DND-41 (cell line): ENCODE results near the gene TSC22D2.

ENCODE experiments used
- ATAC-seq: fragments of 200-7000 bp; cut with Tn5 transposase; 3 replicates; pipeline ENCODE4 v1.9.1; 2021; ENCODE audit warnings: low read depth; ENCODE audit not compliant: insufficient read depth
- DNase-seq: peaks from one replicate; pipeline ENCODE4 v3.0.0-alpha.2; 2020
- H2AFZ ChIP-seq: 2 replicates; pipeline ENCODE4 v1.6.0; 2012; ENCODE audit warnings: low read depth, low read length
- H3K27ac ChIP-seq: 2 replicates; pipeline ENCODE4 v1.5.1; 2012; ENCODE audit warnings: low read length, inconsistent platforms
- H3K27me3 ChIP-seq: fragments of 200-600 bp; sonication (generic); 2 replicates; pipeline ENCODE4 v1.6.0; 2012; ENCODE audit warnings: low read length, mild to moderate bottlenecking, inconsistent platforms; ENCODE audit not compliant: insufficient read depth, poor library complexity
- H3K36me3 ChIP-seq: 2 replicates; pipeline ENCODE4 v1.5.1; 2012; ENCODE audit warnings: low read length, inconsistent platforms; ENCODE audit not compliant: insufficient read depth
- H3K4me1 ChIP-seq: 2 replicates; pipeline ENCODE4 v1.5.1; 2012; ENCODE audit warnings: mild to moderate bottlenecking, low read length; ENCODE audit not compliant: insufficient read depth
- H3K4me2 ChIP-seq: 2 replicates; pipeline ENCODE4 v1.6.0; 2012; ENCODE audit warnings: mild to moderate bottlenecking, moderate library complexity, low read length, inconsistent platforms; ENCODE audit not compliant: insufficient read depth
- H3K4me3 ChIP-seq, 2 experiments: fragments of 200-600 bp in 1 of 2; shearing (Covaris generic) in 1 of 2; 2 replicates each; pipeline ENCODE4 v1.5.1; 2012 to 2016; ENCODE audit warnings: inconsistent platforms in 2 of 2, low read length in 2 of 2, mild to moderate bottlenecking in 2 of 2, low read depth in 1 of 2, moderate library complexity in 1 of 2
- H3K79me2 ChIP-seq: 2 replicates; pipeline ENCODE4 v1.6.0; 2012; ENCODE audit warnings: low read length, inconsistent platforms; ENCODE audit not compliant: insufficient read depth
- H3K9ac ChIP-seq: 2 replicates; pipeline ENCODE4 v1.6.0; 2012; ENCODE audit warnings: low read depth, mild to moderate bottlenecking, inconsistent platforms, low read length, moderate library complexity
- H3K9me3 ChIP-seq: 2 replicates; pipeline ENCODE4 v1.5.1; 2012; ENCODE audit warnings: low read length, moderate library complexity, mild to moderate bottlenecking, inconsistent platforms; ENCODE audit not compliant: insufficient read depth, severe bottlenecking
- H4K20me1 ChIP-seq: 2 replicates; pipeline ENCODE4 v1.6.0; 2012; ENCODE audit warnings: low read length; ENCODE audit not compliant: insufficient read depth
- EZH2 ChIP-seq: IDR thresholded peaks from 3 replicates; pipeline ENCODE4 v1.6.1; 2012; ENCODE audit warnings: borderline replicate concordance, low read depth, mild to moderate bottlenecking, moderate library complexity, low read length, inconsistent platforms; ENCODE audit not compliant: severe bottlenecking
- TF ChIP-seq, protein P1 (sequence below): IDR thresholded peaks from 2 replicates; pipeline ENCODE4 v1.5.1; 2012; ENCODE audit warnings: borderline replicate concordance, low read length, moderate library complexity, mild to moderate bottlenecking; ENCODE audit not compliant: poor library complexity, severe bottlenecking; ENCODE audit errors: extremely low read depth

The TSC22D2 gene

DNA sequence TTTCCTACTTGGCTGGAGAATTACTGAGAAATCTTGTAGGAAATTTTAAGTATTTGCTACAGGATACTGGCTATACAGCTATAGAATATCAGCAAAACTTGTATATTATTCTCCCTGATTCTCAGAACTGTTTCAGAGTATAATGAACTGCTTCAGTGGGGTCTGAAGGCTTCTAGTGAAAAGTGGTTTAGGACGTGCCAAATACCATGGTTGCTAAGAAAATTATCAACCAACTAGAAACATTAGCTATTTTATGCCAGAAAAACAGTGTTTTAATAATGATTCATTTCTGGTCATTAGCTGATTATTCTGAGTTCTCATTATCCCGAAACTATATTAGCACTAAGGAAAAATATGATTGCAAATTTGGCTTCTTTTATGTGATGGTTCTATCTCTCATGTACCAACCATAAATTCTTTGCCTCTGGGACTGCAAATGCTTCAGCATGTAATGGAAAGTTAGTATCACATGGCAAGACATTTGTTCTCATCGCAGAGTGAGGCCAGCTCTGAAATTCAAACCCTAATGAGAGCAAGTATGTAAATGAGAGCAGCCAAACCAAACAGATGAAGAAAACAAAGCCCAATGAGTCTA lies 11.0 kb upstream of the TSC22D2 start:
- no peaks in the 10 kb centered on the region for H4K20me1 ChIP-seq
- H3K79me2 ChIP-seq, result no peaks in the 10 kb centered on the region
- no peak for TF ChIP-seq EZH2
- TF ChIP-seq, protein P1, sequence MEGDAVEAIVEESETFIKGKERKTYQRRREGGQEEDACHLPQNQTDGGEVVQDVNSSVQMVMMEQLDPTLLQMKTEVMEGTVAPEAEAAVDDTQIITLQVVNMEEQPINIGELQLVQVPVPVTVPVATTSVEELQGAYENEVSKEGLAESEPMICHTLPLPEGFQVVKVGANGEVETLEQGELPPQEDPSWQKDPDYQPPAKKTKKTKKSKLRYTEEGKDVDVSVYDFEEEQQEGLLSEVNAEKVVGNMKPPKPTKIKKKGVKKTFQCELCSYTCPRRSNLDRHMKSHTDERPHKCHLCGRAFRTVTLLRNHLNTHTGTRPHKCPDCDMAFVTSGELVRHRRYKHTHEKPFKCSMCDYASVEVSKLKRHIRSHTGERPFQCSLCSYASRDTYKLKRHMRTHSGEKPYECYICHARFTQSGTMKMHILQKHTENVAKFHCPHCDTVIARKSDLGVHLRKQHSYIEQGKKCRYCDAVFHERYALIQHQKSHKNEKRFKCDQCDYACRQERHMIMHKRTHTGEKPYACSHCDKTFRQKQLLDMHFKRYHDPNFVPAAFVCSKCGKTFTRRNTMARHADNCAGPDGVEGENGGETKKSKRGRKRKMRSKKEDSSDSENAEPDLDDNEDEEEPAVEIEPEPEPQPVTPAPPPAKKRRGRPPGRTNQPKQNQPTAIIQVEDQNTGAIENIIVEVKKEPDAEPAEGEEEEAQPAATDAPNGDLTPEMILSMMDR, result no peak
- H3K4me2 ChIP-seq, result no peak overlapping the region
- H3K27me3 ChIP-seq, result peaks cover 46% of the 10 kb centered on the region
- no peak overlapping the region for H3K27ac ChIP-seq
- no peaks in the 10 kb centered on the region for H3K36me3 ChIP-seq
- H2AFZ ChIP-seq, result no peak overlapping the region
- H3K4me3 ChIP-seq, result no peak overlapping the region
- H3K9me3 ChIP-seq, result no peaks in the 10 kb centered on the region
- H3K9ac ChIP-seq, result no peak overlapping the region
- no peak for ATAC-seq
- DNase-seq, result no peak
- no peaks in the 10 kb centered on the region for H3K4me1 ChIP-seq

DNA sequence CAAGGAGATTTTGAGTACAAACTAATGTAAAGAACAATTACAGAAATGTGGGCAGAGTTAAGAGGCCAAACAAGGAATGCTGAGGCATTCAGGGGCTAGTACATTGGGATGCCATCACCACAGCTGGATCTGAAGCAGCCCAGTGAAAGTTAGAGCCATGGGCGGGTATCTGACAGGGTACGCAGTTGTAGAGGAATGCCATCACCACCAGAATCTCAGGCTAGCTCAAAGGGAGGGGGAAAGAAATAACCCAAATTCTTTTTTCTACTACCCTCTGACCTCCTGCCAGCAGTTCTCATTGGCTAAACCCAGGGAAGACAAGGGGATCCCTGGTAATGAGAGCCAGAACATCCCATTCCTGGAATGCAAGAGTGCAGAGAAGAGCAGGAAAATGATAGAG lies 9.0 kb upstream of the TSC22D2 start:
- Histone ChIP-seq H3K4me3 (no peak overlapping the region), H3K79me2 (no peaks in the 10 kb centered on the region), H3K27ac (no peak overlapping the region), H3K9me3 (no peaks in the 10 kb centered on the region), H3K9ac (no peak overlapping the region), H3K4me2 (no peak overlapping the region), H4K20me1 (no peaks in the 10 kb centered on the region), H3K4me1 (no peaks in the 10 kb centered on the region), H3K36me3 (no peaks in the 10 kb centered on the region), H2AFZ (no peak overlapping the region), H3K27me3 (peaks cover 44% of the 10 kb centered on the region)
- DNase-seq (no peak), ATAC-seq (no peak)
- TF ChIP-seq, protein P1, result no peak
- TF ChIP-seq EZH2, result no peak

DNA sequence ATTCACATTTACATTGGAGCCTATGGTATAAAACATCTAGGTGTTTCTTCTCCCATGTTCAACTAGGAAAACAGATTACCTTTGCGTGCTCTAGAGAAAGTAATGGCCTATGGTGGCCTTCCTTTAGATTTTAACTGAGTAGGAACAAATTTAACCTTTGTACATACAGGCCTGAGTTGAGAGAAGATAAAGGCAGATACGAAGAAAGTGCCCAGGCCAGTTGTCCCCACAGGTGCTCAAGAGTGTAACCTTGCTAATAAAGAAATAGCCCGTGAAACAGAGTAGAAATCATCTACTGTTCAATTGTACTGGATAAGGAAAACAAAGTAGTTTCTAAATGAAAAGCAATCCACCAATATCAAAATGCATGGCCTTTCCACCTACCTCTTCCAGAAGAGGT lies 6.8 kb upstream of the TSC22D2 start:
- TF ChIP-seq, protein P1, result no peak
- no peak for TF ChIP-seq EZH2

More for the DNA sequence above, 6.8 kb upstream of the TSC22D2 start:
- Histone ChIP-seq H4K20me1 (no peaks in the 10 kb centered on the region), H3K9ac (no peak overlapping the region), H3K4me2 (no peak overlapping the region), H3K27me3 (peaks cover 42% of the 10 kb centered on the region), H3K4me3 (no peak overlapping the region), H3K4me1 (no peaks in the 10 kb centered on the region), H3K9me3 (no peaks in the 10 kb centered on the region), H3K36me3 (no peaks in the 10 kb centered on the region), H2AFZ (no peak overlapping the region), H3K27ac (no peak overlapping the region), H3K79me2 (no peaks in the 10 kb centered on the region)
- DNase-seq (no peak), ATAC-seq (no peak)
